NCI-H526 treated with DMSO at 0.1 percent for 48 hours (cell line): ENCODE results near the gene EIF2D.

ENCODE experiments used
- DNase-seq: peaks from one replicate; lab custom pipeline; 2025; lab: John Stamatoyannopoulos, UW

Gene EIF2D

GRCh38 chr1:206569556-206569955, 42.7 kb downstream of the EIF2D start:
- no peak for DNase-seq

DNA sequence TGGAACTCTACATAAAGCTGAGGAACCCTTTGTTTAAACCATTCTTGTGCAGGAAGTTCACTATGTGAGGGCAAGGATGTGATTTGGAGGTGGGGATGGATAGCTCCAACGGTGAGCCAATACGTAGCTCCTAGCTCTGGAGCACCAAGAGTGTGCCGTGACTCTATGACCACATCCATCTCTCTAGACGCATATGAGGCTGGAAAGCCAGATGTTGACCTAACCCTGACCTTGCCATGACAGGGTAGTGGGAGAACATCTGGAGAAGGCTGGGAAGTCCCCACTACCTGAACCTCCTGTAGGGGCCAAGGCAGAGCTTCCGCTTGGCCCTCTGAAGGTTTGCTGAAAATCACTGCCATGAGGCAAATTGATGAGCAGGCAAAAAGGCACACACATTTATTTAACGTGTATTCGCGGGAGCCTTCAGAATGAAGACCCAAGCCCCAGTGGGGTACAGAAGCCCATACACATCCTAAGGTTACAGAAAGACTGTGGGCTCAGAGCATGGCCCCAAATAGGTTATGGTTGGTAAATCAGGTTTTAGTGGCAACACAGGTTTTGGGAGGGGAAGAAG, 43.4 kb downstream of the EIF2D start:
- no peak for DNase-seq

DNA sequence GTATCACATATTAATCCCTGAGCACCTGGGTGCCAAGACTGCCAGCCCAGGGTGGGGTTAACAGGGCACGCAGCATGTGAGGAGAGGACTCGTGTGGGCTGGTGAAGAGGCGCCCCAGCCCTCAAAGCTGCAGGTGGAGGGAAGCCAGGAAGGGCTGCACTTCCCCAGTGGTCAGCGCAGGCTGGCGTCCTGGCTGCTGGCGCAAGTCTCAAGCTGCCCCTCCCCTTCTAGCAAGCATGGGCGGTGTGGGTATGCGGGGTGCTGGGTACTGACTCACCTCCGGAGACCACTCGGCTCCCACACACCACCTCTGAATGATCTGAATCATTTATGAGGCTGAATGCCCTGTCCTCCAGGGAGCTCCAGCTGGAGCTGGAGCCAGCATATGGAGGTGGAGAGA, 44.0 kb downstream of the EIF2D start:
- no peak for DNase-seq

DNA sequence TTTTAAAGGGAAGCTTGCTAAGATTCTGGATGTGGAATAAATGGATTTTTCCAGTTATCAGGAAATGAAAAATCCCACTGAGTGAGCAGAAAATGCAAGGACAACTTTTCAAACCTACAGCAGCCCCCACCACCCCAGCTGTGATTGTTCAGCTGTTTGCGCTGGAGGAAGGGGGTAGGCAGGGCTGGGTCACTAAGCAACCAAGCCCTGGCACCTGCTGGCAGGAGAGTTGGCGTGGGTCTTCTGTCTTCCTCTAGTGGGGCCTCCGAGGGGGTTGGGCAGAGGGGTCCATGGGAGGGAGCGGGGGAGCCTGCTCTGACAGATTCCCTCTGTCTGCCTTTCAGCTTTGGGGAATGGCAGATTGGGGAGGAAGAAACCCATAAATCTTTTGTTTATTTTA, 45.3 kb downstream of the EIF2D start:
- DNase-seq, result no peak

GRCh38 chr1:206565995-206566394, 46.3 kb downstream of the EIF2D start:
- DNase-seq, result no peak

GRCh38 chr1:206563367-206564207, 48.7 kb downstream of the EIF2D start:
- DNase-seq, result no peak

- DNase-seq, result no peak
Observed at GRCh38 chr1:206560007-206560716, 52.1 kb downstream of the EIF2D start.

- no peak for DNase-seq
Observed at GRCh38 chr1:206559672-206559995, 52.6 kb downstream of the EIF2D start.

GRCh38 chr1:206558794-206559671, 53.2 kb downstream of the EIF2D start:
- DNase-seq, result no peak

DNA sequence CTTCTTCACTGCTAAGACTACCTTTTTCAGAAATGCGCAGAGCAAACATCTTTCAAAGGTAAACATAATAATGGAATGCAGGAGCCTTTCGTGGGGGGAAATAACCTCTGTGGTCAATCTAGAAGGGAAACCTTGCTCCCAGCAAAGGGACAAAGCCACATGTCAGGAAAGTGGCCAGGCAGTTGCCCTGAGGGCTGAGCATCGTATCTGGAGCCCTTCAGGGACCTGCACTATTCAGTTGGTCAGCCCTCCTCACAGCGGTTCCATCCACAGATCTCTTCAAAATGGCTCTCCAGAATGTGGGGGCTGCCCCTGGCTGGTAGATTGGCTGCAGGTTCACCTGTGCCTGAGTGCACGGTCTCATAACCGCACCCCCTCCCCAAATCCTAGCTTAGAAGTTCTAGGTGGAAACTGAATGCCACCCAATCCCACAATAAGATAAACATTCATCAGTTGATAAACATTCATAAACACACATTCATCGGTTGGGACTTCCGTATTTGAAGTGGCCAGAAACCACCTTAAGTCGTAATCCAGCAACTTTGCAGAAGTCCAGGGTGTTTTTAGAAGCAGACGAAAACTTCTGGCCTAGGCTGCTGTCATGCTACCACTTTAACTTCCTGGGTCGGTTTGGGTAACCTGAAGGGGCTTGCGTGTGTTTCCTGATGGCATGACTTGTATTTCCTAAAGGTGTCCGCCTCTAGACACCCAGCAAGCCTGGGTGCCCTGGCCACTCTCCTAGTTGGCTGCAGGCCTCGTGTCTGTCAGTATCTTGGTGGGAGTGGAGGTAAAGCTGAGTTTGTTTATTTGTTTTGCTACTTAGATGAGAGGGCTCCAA, 54.4 kb downstream of the EIF2D start:
- peak; percentile 31 for DNase-seq

DNA sequence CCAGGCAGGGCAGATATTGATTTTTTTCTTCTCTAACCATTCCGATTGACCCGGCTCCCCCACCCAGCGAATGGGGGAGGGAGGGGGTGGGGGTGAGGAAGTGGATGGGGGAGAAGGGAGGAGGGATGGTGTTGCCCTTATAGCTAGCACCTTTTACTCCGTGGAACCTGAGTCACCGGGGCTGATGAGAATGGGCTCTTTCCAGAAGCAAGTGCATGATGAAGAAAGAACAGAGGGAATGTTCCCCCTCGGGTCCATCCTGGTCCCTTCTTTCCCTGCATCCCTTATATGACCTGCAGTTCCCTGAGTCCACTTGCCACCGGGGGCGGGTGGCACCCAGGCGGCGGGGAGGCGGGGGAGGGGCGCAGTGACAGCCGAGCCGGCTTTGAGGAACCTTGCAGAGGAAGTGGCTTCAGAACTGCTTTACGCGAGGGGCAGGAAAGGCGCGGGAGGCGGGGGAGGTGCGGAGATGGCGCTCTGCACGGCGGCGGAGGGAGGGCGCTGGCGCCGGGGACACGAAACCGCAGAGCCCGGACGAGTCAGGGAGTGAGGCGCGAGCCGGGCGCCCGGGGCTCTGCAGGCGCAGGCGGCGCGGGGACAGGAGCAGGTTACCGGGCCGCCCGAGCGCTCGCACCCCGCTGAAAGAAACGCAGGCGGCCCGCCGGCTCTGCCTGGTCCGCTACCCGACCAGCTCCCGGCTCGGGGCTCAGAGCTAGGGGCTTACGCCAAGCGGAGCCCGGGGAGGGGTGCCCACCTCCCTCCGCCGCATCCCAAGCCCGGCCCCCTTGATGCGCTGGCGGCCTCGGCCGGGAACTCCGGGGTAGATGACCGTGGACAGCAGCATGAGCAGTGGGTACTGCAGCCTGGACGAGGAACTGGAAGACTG, 55.3 kb downstream of the EIF2D start:
- DNase-seq, result peak; percentile 51

DNA sequence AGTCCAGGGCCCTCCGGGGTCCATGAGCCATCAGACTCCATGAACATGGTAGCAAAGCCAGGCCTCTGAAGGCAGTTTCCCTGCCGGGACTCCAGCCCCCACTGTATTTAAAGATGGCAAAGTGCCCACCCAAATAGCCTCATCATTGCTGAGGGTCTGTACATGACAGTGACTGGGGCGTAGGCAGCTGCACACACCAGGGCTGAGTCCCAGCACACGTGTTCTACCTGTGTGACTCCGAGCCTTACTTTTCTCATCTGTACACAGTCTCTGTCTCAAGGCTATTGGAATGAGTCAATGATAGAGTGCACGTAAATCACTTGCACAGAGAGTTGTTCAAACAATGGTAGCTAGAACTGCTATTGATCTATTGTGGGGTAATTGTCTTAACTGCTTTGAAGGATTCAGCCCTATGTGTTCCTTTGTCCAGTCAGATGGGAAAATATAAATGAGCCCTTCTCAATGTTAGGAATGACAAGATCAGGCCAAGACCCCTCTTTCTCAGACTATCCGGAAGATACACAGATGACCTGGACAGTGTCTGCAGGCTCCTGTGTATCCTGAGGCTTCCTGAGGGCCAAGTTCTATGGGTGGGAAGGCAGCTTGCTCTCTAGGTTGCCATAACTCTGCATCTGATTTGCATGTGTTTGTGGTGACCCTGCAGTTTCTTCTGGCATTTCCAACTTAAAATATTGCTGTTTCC, 56.1 kb downstream of the EIF2D start:
- DNase-seq, result peak; percentile 26

DNA sequence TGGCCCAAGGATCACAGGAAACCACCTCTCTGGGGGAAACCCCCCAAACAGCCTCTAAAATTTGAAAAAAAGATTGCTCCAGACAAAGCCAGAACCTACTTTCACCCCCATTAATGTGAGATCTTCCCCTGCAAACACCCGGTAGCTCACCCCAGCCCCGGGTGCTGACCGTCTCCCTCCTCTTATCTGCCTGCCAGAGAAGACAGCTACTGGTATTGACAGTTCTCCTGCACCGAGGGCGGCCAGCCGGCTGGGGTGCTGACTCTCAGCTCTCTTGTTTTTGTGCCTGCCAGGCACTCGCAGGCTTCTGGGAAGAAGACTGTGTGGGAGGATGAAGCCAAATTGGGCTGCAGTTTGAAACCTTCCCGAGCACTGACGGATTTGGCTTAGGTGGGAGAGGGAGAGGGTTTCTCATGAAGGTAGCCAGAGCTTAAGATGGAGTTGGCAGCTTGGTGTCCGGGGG, 56.8 kb downstream of the EIF2D start:
- no peak for DNase-seq

GRCh38 chr1:206554701-206555472, 57.4 kb downstream of the EIF2D start:
- DNase-seq, result no peak

DNA sequence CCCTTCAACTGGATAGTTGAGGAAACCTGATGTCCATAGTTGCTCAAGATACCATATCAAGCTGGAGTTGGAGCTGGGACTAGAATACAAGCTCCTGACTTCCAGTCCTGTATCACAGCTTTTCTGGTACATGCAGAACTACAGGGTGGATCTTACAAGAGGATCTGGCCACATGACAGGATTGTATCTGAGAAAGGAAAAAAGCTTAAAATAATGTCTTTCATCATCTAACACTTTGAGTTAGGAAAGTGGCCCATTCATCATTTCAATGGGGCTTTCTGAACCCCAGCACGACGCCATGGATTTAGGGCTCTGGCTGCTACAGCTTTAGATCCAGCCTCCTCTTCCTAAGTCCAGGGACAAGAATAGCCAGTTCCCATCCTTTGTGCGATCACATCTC, 58.1 kb downstream of the EIF2D start:
- no peak for DNase-seq

DNA sequence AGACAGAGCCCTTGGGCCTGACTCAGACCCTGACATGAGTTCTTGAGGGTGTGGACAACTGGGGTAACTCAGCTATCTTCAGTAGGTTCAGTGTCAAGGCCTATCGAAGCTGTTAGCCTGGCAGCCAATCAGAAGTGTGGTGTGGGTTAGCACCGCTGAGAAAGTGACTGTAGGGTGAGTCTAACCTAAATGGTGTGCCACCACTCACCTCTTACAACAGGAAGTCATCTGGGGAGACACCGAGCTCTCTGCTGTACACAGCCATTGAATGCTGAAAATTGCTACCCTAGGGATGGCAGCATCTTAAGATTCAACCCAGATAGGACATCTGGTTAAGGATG, 60.3 kb downstream of the EIF2D start:
- no peak for DNase-seq

GRCh38 chr1:206551296-206551985, 60.8 kb downstream of the EIF2D start:
- DNase-seq, result no peak

GRCh38 chr1:206550446-206550845, 61.8 kb downstream of the EIF2D start:
- DNase-seq, result peak; percentile 31
